T-cell (primary cell): Measurements from ENCODE around the gene PIGBOS1. TPM values are rescaled to one million over a fixed set of nuclear protein-coding genes. Genes with fewer than 3 reads are reported as not detected.

Experiments
- ATAC-seq, 4 experiments: fragments of 200-7000 bp in 3 of 4; fragments of 150-1000 bp in 1 of 4; cut with Tn5 transposase; replicated peaks in 1 of 4; 1 replicate in 3 of 4; 2 replicates in 1 of 4; pipeline ENCODE4 v1.10.0; 2021; ENCODE audit warnings: moderate library complexity in 3 of 4, mild to moderate bottlenecking in 2 of 4, moderate number of reproducible peaks in 1 of 4
- CTCF ChIA-PET, 2 donors: fragments of 300-600 bp; sonication (Branson Sonifier 250); formaldehyde crosslinking; loops; one replicate each; lab custom pipeline; 2022; ENCODE audit warnings: antibody characterized with exemption in 2 of 2; lab: Charles Lee
- POLR2A ChIA-PET, 2 donors: fragments of 300-600 bp; sonication (Branson Sonifier 250); formaldehyde crosslinking; loops; one replicate each; lab custom pipeline; 2022; ENCODE audit warnings: antibody characterized with exemption in 2 of 2; lab: Charles Lee
- DNase-seq, 35 experiments: peaks; one replicate each; pipeline versions ENCODE4 v3.0.0 to v3.0.0-alpha.2; 2013 to 2023
- H3K27ac ChIP-seq: one replicate; pipeline ENCODE4 v1.5.1; 2013; ENCODE audit warnings: low read length
- H3K27me3 ChIP-seq, 2 experiments: replicated peaks in 1 of 2; 1 replicate in 1 of 2; 2 replicates in 1 of 2; pipeline versions ENCODE4 v1.6.1 to v1.7.0; 2013; ENCODE audit warnings: low read length in 1 of 2, mixed read lengths in 1 of 2; ENCODE audit not compliant: control insufficient read depth in 2 of 2, insufficient read depth in 2 of 2; ENCODE audit errors: extremely low read depth in 1 of 2
- H3K36me3 ChIP-seq, 2 donors: 1 replicate in 1 of 2; 2 replicates in 1 of 2; pipeline versions ENCODE4 v1.6.1 to v1.7.0; 2013; ENCODE audit warnings: low read length in 1 of 2; ENCODE audit not compliant: control insufficient read depth in 2 of 2, insufficient read depth in 1 of 2; ENCODE audit errors: extremely low read depth in 1 of 2
- H3K4me1 ChIP-seq, 2 experiments: 1 replicate in 1 of 2; 2 replicates in 1 of 2; pipeline versions ENCODE4 v1.6.1 to v1.7.0; 2013; ENCODE audit warnings: low read length in 2 of 2, mixed read lengths in 1 of 2; ENCODE audit not compliant: insufficient read depth in 2 of 2, control insufficient read depth in 1 of 2; ENCODE audit errors: extremely low read depth in 1 of 2
- H3K4me3 ChIP-seq, 2 donors: 1 replicate in 1 of 2; 2 replicates in 1 of 2; pipeline versions ENCODE4 v1.5.1 to v1.7.0; 2013; ENCODE audit warnings: mild to moderate bottlenecking in 2 of 2, low read length in 1 of 2, moderate library complexity in 1 of 2; ENCODE audit not compliant: control insufficient read depth in 1 of 2; ENCODE audit errors: extremely low read depth in 1 of 2
- H3K9me3 ChIP-seq: 2 replicates; pipeline ENCODE4 v1.7.0; 2013
- H3K27ac Mint-ChIP-seq, 2 donors: one replicate each; pipeline ENCODE4 v1.8.0; 2020 to 2021; ENCODE audit warnings: mild to moderate bottlenecking in 2 of 2, mixed read lengths in 2 of 2
- H3K27me3 Mint-ChIP-seq, 2 donors: one replicate each; pipeline ENCODE4 v1.8.0; 2021 to 2022; ENCODE audit warnings: mixed read lengths in 2 of 2
- H3K36me3 Mint-ChIP-seq: one replicate; pipeline ENCODE4 v1.8.0; 2021; ENCODE audit warnings: mixed read lengths
- H3K4me1 Mint-ChIP-seq, 3 donors: one replicate each; pipeline ENCODE4 v1.8.0; 2020 to 2022; ENCODE audit warnings: mixed read lengths in 3 of 3, mild to moderate bottlenecking in 1 of 3
- H3K4me3 Mint-ChIP-seq, 3 donors: one replicate each; pipeline ENCODE4 v1.8.0; 2020 to 2022; ENCODE audit warnings: mild to moderate bottlenecking in 3 of 3, mixed read lengths in 3 of 3, moderate library complexity in 3 of 3
- H3K9me3 Mint-ChIP-seq, 3 donors: one replicate each; pipeline ENCODE4 v1.8.0; 2020 to 2022; ENCODE audit warnings: mixed read lengths in 3 of 3
- WGBS: methylation state at CpG from one replicate; pipeline ENCODE4 v1.1.5; 2013; ENCODE audit warnings: missing lambda C conversion rate; ENCODE audit not compliant: insufficient coverage; 5-methylcytosine and 5-hydroxymethylcytosine counted together
- total RNA-seq, 35 experiments: library from RNA in 6 of 35; stranded (reverse) in 6 of 35; fragments of 120-200 nt in 1 of 35; gene quantifications; one replicate each; pipeline versions ENCODE4 v1.2.1 to v1.2.4 and lab custom pipeline; 2013 to 2026

Gene PIGBOS1, protein sequence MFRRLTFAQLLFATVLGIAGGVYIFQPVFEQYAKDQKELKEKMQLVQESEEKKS
- total RNA-seq, result 10 to 100 TPM; 10.0 to 24.4 (median 16.7) TPM
- total RNA-seq (2013), result 22.6 TPM
- total RNA-seq (lab: John Stamatoyannopoulos, UW), result 2.5 to 10.7 (median 5.3) reads per million in 29 experiments

DNA sequence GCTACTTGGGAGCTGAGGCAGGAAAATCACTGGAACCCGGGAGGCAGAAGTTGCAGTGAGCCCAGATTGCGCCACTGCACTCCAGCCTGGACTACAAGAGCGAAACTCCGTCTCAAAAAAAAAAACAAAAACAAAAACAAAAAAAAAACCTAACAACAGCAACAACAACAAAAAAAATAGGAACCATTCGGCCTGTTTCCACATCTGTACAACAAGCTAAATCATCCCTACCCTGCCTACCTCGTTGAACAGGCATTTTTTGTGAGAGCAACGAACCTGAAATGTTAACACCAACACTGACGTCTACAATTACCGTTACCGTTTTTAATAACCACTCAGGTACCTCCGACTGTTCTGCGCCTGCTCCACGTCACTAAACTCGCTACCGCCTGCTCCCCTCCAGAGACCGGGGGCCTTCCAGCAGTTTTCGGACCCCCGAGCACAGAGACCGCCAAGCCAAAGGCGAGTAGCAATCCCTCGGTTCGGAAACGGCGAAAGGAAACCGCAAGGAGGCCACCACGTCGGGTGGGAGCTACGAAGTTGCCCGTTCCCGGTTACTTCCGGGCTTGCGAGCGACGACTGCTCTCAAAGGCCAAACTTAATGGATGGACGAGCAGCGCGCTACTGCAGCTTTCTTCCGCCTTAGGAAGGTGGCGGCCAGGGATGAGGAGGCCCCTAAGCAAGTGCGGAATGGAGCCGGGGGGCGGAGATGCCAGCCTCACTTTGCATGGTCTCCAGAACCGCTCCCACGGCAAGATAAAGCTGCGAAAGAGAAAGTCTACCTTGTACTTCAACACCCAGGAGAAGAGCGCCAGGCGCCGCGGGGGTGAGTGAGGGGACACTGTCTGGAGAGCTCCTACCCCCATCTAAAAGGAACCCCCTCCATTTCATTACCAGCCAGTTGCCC is at the start of gene PIGBOS1, which contains the start of gene PIGB:
PIGBOS1 (minus strand) TSS at position 536 of the 907 bp plus-strand sequence. CDS start 1,331 bp downstream, outside the sequence.
PIGB (plus strand) TSS at position 635 of the 907 bp plus-strand sequence; CDS start at position 664, 29 bp downstream.
- DNase-seq (peak; percentile 57 to 85 (median 72)), ATAC-seq (peak; percentile 90 to 93 (median 91))
- peaks cover 0 to 2% of the 10 kb centered on the region in 2 donors for H3K36me3 ChIP-seq
- no peaks in the 10 kb centered on the region for H3K27me3 ChIP-seq
- H3K27me3 Mint-ChIP-seq, result no peaks in the 10 kb centered on the region
- WGBS, result under 1% methylated on average over 41 of the region's 49 CpGs
- peaks cover 24% of the 10 kb centered on the region for H3K36me3 Mint-ChIP-seq
- CTCF ChIA-PET, result interaction anchor here (0.6 to 1.8 kb wide), 12 partner anchors 14 to 172 kb away, joined by 3 to 14 read pairs (median 4); partner anchors contain the start of genes CCPG1 (in 2 of the 2), PIERCE2 (in 2 of the 2) and RSL24D1 (in 1 of the 2)
- H3K4me1 ChIP-seq, result peaks cover 10 to 16% of the 10 kb centered on the region in 2 experiments
- H3K4me3 Mint-ChIP-seq, result peak within 1 kb of the TSS; percentile 98 to 99 (median 98)
- H3K9me3 ChIP-seq, result no peaks in the 10 kb centered on the region
- H3K27ac ChIP-seq, result peak within 1 kb of the TSS; percentile 98
- no peaks in the 10 kb centered on the region for H3K9me3 Mint-ChIP-seq
- H3K4me1 Mint-ChIP-seq, result peaks cover 66 to 72% (median 72%) of the 10 kb centered on the region in 3 donors
- peak within 1 kb of the TSS; percentile 91 to 94 for H3K4me3 ChIP-seq
- POLR2A ChIA-PET, result interaction anchor here (0.5 to 1.7 kb wide), 6 partner anchors 52 to 122 kb away, joined by 3 to 10 read pairs (median 4); partner anchors contain the start of genes CCPG1 (in 1 of the 2), PIERCE2 (in 1 of the 2) and RSL24D1 (in 1 of the 2)
- peak within 1 kb of the TSS; percentile 98 to 99 for H3K27ac Mint-ChIP-seq

DNA sequence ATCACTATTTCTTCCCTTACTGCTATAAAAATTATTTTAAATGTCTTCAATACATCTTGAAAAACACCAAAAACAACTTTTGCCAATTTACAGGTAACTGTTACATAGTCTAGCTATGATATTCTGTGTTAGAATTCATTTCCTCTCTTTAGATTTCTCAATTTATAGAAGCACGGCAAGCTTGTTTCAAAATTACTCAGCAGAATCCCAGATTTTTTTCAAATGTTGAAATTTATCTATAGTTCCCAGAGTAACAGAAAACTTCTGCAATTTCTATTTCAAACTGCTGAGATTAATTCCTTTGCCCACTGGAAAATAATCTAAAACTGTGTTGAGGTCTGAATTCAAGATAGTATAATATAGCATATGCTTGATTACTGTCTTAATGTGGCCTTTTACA is 48.1 kb upstream of the PIGBOS1 start:
- H3K4me1 Mint-ChIP-seq, result no peaks in the 10 kb centered on the region
- DNase-seq, result no peak
- Histone ChIP-seq H3K4me3 (no peak overlapping the region), H3K27ac (no peak overlapping the region), H3K4me1 (no peaks in the 10 kb centered on the region), H3K36me3 (peaks cover 2 to 33% of the 10 kb centered on the region in 2 donors), H3K9me3 (no peaks in the 10 kb centered on the region), H3K27me3 (no peaks in the 10 kb centered on the region)
- H3K27ac Mint-ChIP-seq, result no peak overlapping the region
- ChIA-PET POLR2A (interaction anchor here (0.5 to 0.7 kb wide), 3 partner anchors 11 to 50 kb away, joined by 3 to 4 read pairs (median 3); no protein-coding TSS in a partner anchor), CTCF (no interaction called here)
- peaks cover 34% of the 10 kb centered on the region for H3K36me3 Mint-ChIP-seq
- ATAC-seq, result no peak
- no CpG with 5 or more reads among the region's 1 CpG for WGBS
- no peak overlapping the region for H3K4me3 Mint-ChIP-seq
- H3K27me3 Mint-ChIP-seq, result no peaks in the 10 kb centered on the region
- H3K9me3 Mint-ChIP-seq, result no peaks in the 10 kb centered on the region

DNA sequence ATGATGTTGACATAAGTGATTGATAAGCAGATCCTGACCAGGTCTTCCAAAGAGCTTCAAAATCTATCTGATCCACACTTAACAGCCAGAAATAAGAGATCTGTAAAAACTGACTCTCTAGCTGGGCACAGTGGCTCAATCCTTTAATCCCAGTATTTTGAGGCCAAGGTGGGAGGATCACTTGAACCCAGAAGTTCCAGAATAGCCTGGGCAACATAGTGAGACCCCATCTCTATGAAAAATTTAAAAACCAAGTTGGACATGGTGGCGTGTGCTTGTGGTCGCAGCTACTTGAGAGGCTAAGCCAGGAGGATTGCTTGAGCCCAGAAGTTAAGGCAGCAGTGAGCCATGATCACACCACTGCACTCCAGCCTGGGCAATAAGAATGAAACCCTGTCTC is 43.7 kb upstream of the PIGBOS1 start:
- POLR2A ChIA-PET, result no interaction called here
- CTCF ChIA-PET, result interaction anchor here in 1 of 2 donors (0.6 kb wide), 1 partner anchor 73 kb away, joined by 3 read pairs; no protein-coding TSS in a partner anchor
- WGBS, result 100% methylated on average over 2 of the region's 2 CpGs
- DNase-seq, result no peak
- H3K27ac Mint-ChIP-seq, result peak overlapping the region in 1 of 2 donors; percentile 36
- H3K4me1 Mint-ChIP-seq, result no peaks in the 10 kb centered on the region
- no peak overlapping the region for H3K4me3 Mint-ChIP-seq
- no peaks in the 10 kb centered on the region for H3K9me3 Mint-ChIP-seq
- H3K36me3 Mint-ChIP-seq, result peaks cover 28% of the 10 kb centered on the region
- Histone ChIP-seq H3K9me3 (no peaks in the 10 kb centered on the region), H3K27me3 (no peaks in the 10 kb centered on the region), H3K4me3 (no peak overlapping the region), H3K4me1 (no peaks in the 10 kb centered on the region), H3K36me3 (peaks cover 0 to 27% of the 10 kb centered on the region in 2 donors), H3K27ac (no peak overlapping the region)
- no peak for ATAC-seq
- no peaks in the 10 kb centered on the region for H3K27me3 Mint-ChIP-seq

DNA sequence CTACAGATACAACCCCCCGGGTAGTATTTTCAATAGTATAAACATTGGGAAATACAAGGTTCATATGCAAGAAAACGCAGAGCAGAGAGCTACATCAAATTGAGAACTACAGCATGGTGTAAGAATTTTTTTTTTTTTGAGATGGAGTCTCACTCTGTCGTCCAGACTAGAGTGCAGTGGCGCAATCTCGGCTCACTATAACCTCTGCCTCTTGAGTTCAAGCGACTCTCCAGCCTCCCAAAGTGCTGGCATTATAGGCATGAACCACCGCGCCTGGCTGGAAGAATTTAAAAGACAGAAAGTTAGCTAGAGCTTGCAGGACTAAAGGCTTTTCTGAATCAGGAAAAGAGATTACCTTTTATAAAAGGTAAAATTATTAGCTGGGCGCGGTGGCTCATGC is 42.1 kb upstream of the PIGBOS1 start:
- H3K36me3 Mint-ChIP-seq, result peaks cover 38% of the 10 kb centered on the region
- Histone ChIP-seq H3K27me3 (no peaks in the 10 kb centered on the region), H3K27ac (no peak overlapping the region), H3K36me3 (peaks cover 0 to 35% of the 10 kb centered on the region in 2 donors), H3K4me3 (no peak overlapping the region), H3K4me1 (no peaks in the 10 kb centered on the region), H3K9me3 (no peaks in the 10 kb centered on the region)
- no peaks in the 10 kb centered on the region for H3K4me1 Mint-ChIP-seq
- no peak for ATAC-seq
- H3K9me3 Mint-ChIP-seq, result no peaks in the 10 kb centered on the region
- H3K4me3 Mint-ChIP-seq, result no peak overlapping the region
- no peak for DNase-seq
- CTCF ChIA-PET, result no interaction called here
- no peaks in the 10 kb centered on the region for H3K27me3 Mint-ChIP-seq
- POLR2A ChIA-PET, result no interaction called here
- no peak overlapping the region for H3K27ac Mint-ChIP-seq
- no CpG with 5 or more reads among the region's 10 CpGs for WGBS

DNA sequence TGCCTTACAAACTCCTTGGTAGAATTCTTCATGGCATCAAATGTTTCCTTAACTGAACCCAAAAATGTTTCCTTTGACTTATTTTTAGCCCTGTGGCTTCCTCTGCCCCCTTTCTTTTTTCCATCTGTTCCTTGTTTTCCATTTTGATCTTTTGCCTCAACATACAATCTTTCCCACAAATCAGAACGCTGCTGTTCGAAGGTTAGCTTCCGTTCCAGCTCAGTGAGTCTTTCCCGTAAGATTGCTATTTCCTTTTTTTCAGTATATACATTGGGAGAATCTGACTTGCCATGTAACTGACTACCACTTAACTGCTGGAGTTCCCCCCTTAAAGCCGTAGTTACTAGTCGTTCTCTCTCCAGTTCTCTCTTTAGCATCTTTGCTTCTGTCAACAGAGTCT is 41.3 kb upstream of the PIGBOS1 start:
- ChIA-PET POLR2A (interaction anchor here in 1 of 2 donors (0.6 kb wide), 1 partner anchor 19 kb away, joined by 5 read pairs; no protein-coding TSS in a partner anchor), CTCF (no interaction called here)
- WGBS, result 82% methylated on average over 4 of the region's 6 CpGs
- DNase-seq, result no peak
- H3K4me3 Mint-ChIP-seq, result no peak overlapping the region
- no peaks in the 10 kb centered on the region for H3K9me3 ChIP-seq
- no peaks in the 10 kb centered on the region for H3K9me3 Mint-ChIP-seq
- no peak for ATAC-seq
- H3K4me3 ChIP-seq, result no peak overlapping the region
- H3K4me1 Mint-ChIP-seq, result no peaks in the 10 kb centered on the region
- no peaks in the 10 kb centered on the region for H3K27me3 Mint-ChIP-seq
- no peak overlapping the region for H3K27ac Mint-ChIP-seq
- H3K36me3 ChIP-seq, result peaks cover 0 to 36% of the 10 kb centered on the region in 2 donors
- no peaks in the 10 kb centered on the region for H3K4me1 ChIP-seq
- peaks cover 43% of the 10 kb centered on the region for H3K36me3 Mint-ChIP-seq
- H3K27me3 ChIP-seq, result no peaks in the 10 kb centered on the region
- H3K27ac ChIP-seq, result no peak overlapping the region

DNA sequence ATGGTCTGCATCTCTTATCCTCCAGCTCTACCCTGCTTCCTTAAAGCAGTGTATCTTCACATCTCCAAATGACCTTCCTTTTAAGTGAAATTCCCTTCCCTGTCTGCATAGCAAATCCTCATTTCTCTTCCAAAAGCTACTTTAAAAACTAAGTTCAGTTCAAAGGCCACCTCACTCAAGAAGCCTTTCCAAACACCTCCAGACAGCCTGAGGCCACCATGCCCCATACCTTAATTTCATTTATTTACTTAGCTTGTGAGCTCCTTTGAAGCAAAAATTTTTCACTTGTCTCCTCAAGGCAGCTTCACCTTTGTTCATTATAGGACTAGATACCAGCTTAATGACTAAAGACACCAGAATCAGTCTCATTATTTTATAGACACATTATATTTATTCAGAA is 39.5 kb upstream of the PIGBOS1 start:
- DNase-seq (no peak), ATAC-seq (no peak)
- peaks cover 0 to 37% of the 10 kb centered on the region in 2 donors for H3K36me3 ChIP-seq
- H3K4me3 ChIP-seq, result no peak overlapping the region
- Mint-ChIP-seq H3K27ac (no peak overlapping the region), H3K27me3 (no peaks in the 10 kb centered on the region), H3K4me1 (no peaks in the 10 kb centered on the region), H3K36me3 (peaks cover 45% of the 10 kb centered on the region), H3K4me3 (no peak overlapping the region), H3K9me3 (no peaks in the 10 kb centered on the region)
- ChIA-PET POLR2A (interaction anchor here in 1 of 2 donors (0.5 kb wide), 1 partner anchor 42 kb away, joined by 4 read pairs; no protein-coding TSS in a partner anchor), CTCF (interaction anchor here in 1 of 2 donors (0.6 to 1.0 kb wide), 4 partner anchors 12 to 191 kb away, joined by 3 to 4 read pairs (median 3); no protein-coding TSS in a partner anchor)
- H3K27me3 ChIP-seq, result no peaks in the 10 kb centered on the region
- no peaks in the 10 kb centered on the region for H3K4me1 ChIP-seq
- no peaks in the 10 kb centered on the region for H3K9me3 ChIP-seq
- H3K27ac ChIP-seq, result no peak overlapping the region
